Posterior cingulate gyrus (tissue), 11 donors: ENCODE data around the gene EDAR.

Source experiments
- DNase-seq, 10 donors: peaks; one replicate each; pipeline versions ENCODE4 v3.0.0 to v3.0.0-alpha.2; 2020 to 2021; ENCODE audit warnings: mixed read lengths in 3 of 10
- intact Hi-C: fragments of 100-400 bp; cut with DNase I; formaldehyde crosslinking; loops from one replicate; pipeline ENCODE4 v1.15.1; 2023

The EDAR gene

GRCh38 chr2:108926561-108927380 is 62.2 kb downstream of the EDAR start:
- peak in 3 of 10 donors; percentile 52 to 67 (median 66) for DNase-seq
- intact Hi-C loops = no loop called here

- intact Hi-C loops = no loop called here
- peak in 2 of 10 donors; percentile 22 to 45 for DNase-seq
Observed at GRCh38 chr2:108925735-108926134, 63.3 kb downstream of the EDAR start.

DNA sequence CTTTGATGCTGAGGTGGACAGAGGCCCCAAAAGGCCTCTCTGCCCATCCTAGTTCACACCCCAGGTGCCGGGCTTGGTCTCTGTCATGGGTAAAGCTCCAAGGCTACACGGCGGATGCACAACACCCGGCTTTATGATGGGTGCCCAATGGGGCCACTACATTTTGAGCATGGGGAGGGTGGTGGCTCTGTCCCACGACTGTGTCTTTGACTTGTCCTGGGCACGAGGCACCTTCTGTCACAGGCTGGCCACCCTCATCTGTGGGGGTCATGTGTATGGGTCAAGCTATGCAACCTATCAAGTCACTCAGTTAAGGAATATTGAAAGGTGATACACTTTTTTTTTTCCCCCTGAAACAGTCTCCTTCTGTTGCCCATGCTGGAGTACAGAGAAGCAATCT is 63.7 kb downstream of the EDAR start:
- DNase-seq = peak in 3 of 10 donors; percentile 44 to 67 (median 62)
- intact Hi-C loops = no loop called here

- intact Hi-C loops = no loop called here
- peak in 2 of 10 donors; percentile 29 to 56 for DNase-seq
Observed at GRCh38 chr2:108924580-108925251, 64.3 kb downstream of the EDAR start.

- peak in 3 of 10 donors; percentile 57 to 64 (median 59) for DNase-seq
- intact Hi-C loops = no loop called here
Observed at GRCh38 chr2:108923736-108924579, 65.1 kb downstream of the EDAR start.

DNA sequence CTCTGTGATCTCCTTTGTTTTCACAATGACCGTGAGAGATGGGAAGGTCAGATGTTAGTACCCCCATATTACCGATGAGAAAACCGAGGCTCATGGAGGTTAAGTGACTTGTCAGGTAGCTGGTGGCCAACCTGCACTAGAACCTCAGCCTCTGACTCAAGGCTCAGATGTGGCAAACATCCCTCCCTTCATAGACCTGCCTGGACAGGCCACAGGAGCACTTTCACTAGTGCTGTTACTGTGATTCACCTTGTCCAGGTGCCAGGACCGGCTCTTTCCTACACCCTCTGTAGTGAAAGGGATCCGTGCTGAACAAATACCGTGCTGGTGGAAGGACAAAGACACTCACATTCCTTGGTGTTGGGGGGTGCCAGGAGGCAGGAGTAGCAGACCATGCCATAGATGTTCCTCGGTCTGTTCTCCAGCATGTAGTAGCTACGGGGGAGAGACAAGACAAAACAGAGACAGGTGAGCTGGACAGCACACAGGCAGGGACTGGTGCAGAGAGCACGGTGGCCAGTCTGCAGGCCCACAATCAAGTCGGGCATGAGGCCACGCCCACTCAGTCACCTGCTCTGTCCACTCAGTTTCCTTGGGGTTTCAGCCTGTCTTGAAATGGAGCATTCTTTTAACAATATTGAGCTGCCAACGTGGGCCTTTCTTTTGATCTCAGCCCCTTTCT is 65.9 kb downstream of the EDAR start:
- intact Hi-C loops = no loop called here
- DNase-seq = peak in 2 of 10 donors; percentile 49 to 58

- peak in 5 of 10 donors; percentile 10 to 89 (median 74) for DNase-seq
- intact Hi-C loops = no loop called here
Observed at GRCh38 chr2:108922141-108922915, 66.7 kb downstream of the EDAR start.

GRCh38 chr2:108921096-108922030 is 67.7 kb downstream of the EDAR start:
- intact Hi-C loops = no loop called here
- peak in 4 of 10 donors; percentile 4 to 73 (median 54) for DNase-seq

DNA sequence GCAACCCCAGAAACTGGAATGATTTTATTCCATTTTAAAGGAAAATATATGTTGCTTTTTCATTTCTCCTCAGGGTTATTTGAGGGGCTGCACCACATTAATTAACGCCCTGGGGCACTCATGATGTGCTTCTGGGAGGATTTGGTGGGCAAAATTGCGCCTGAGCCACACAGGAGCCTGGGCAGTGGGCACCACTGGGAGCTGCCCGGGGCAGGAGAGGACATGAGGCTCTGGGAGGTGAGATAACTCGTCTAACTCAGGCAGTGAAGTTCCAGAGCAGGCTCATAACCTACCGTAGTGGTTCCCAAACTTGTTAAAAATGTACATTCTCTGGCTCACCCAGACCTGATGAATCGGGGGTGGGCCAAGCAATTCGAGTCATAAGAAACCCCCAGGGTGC is 68.3 kb downstream of the EDAR start:
- DNase-seq = peak in 3 of 10 donors; percentile 1 to 73 (median 28)
- intact Hi-C loops = no loop called here

- intact Hi-C loops = no loop called here
- peak in 4 of 10 donors; percentile 5 to 73 (median 60) for DNase-seq
Observed at GRCh38 chr2:108919571-108920373, 69.2 kb downstream of the EDAR start.

- DNase-seq = peak in 3 of 10 donors; percentile 45 to 75 (median 72)
- intact Hi-C loops = no loop called here
Observed at GRCh38 chr2:108918941-108919341, 70.1 kb downstream of the EDAR start.

GRCh38 chr2:108918156-108918874 is 70.7 kb downstream of the EDAR start:
- peak in 3 of 10 donors; percentile 50 to 55 (median 52) for DNase-seq
- intact Hi-C loops = no loop called here

DNA sequence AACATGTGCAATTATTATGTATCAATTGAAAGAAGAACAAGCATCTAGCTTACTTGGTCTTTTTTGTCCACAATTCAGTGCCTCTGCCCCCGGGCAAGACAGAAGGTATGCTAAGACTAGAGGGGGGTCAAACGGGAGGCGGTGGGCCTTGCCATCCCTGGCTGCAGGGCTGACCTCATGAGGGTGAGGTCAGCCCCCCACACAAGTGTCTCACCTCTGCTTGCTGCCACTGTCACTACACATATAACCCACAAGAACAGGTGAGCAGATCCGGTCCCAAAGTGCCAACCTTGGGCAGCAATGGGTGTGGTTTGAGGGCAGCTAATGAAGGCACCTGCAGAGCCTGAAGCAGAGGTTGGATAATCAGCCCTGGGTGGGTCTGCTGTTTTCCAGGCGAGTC is 71.5 kb downstream of the EDAR start:
- intact Hi-C loops = no loop called here

GRCh38 chr2:108916796-108917421 is 72.1 kb downstream of the EDAR start:
- DNase-seq = peak in 5 of 10 donors; percentile 39 to 82 (median 64)
- intact Hi-C loops = no loop called here

More for the DNA sequence above, 71.5 kb downstream of the EDAR start:
- peak in 3 of 10 donors; percentile 35 to 55 (median 37) for DNase-seq

DNA sequence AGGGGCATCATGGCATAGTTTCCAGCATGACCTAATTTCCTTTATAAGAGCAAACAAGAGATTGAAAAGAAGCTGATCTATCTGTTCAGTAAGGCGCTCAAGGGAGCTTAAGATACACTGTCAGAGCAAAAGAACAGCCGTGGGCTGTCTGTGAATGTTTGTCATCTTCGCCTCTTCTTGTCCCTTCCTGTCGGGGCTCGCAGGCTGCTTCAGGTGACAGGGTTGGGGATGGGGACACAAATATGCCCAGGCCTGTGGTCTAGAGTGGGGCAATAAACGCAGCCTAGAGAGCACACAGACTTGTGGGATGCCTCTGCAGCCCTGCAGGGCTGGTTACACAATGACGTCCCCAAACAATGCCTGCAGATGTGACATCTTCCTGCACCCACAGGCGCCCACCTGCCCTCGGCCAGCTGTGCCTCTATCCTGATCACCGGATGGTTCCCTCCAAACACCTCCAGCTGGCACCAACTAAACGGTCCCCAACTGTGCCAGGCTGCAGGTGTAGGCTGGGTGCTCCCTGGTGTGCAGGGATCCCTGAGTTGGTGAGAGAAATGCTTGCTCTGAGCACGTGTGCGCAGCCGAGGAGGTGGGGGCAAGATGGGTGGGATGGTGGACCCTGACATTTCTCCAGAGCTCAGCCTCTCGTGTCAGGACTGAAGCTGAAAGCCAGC is 72.8 kb downstream of the EDAR start:
- DNase-seq = peak in 2 of 10 donors; percentile 61 to 63
- intact Hi-C loops = no loop called here

DNA sequence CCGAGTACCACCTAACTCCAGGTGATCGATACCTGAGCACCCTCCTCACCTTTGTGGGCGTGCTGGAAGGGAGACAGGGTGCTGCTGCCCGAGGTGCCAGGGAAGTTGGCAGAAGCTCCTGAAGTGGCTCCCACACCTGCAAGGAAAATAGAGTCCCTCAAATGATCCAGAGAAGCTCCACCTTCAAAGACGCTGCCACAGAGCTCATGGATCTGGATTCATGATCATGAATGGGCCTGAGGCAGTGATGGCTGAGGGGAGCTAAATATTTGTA is 76.5 kb downstream of the EDAR start:
- peak in 2 of 10 donors; percentile 18 to 57 for DNase-seq
- intact Hi-C loops = no loop called here
